ENCODE data around the gene PTPRCAP.

DNA sequence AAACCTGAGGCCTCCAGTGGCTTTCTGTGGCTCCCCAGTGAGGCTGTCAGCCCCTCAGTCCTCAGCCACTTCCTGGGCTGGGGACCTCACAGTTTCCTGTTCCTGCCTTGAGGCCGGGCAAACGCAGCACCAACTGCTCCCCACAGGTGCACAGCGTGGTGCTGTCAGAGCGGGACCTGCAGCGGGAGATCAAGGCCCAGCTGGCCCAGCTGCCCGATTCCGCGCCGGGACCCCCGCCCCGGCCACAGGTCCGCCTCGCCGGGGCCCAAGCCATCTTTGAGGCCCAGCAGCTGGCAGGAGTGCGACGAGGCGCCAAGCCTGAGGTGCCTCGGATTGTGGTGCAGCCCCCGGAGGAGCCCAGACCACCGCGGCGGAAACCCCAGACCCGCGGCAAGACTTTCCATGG lies 28.2 kb downstream of the PTPRCAP start:
- TF ChIP-seq CTCF (conservative IDR thresholded peaks at IDR 0.05; ENCODE audit: low read depth in 2 of 2) (no peak), NANOG (IDR thresholded peaks at IDR 0.05; ENCODE audit: borderline replicate concordance) (no peak), EZH2 (IDR thresholded peaks at IDR 0.05; ENCODE audit: low read depth, unreplicated experiment) (no peak), EZH2phosphoT487 (IDR thresholded peaks at IDR 0.05; ENCODE audit: unreplicated experiment) (no peak), JUNB (IDR thresholded peaks at IDR 0.05; ENCODE audit: unreplicated experiment) (no peak), REST (IDR thresholded peaks at IDR 0.05; ENCODE audit: unreplicated experiment) (no peak)
